Sigmoid colon (tissue), 7 donors: ENCODE data around the gene PCDHGB4. TPM values are rescaled to one million over a fixed set of nuclear protein-coding genes. Genes with fewer than 3 reads are reported as not detected.
"Not testable (repeated sequence)": the region's sequence is repeated elsewhere in the genome, so short reads cannot be mapped to it uniquely, and the experiment has no call there.

Experiments
- DNase-seq: peaks from one replicate; pipeline ENCODE4 v3.0.0-alpha.2; 2019
- H3K27ac ChIP-seq, 4 donors: fragments of 200-600 bp; sonication (generic); one replicate each; pipeline ENCODE4 v1.5.1; 2016 to 2019; ENCODE audit warnings: mild to moderate bottlenecking in 1 of 4
- H3K27me3 ChIP-seq, 3 donors: fragments of 200-600 bp; sonication (generic); one replicate each; pipeline ENCODE4 v1.5.1; 2019; ENCODE audit warnings: mild to moderate bottlenecking in 1 of 3
- H3K36me3 ChIP-seq, 4 donors: fragments of 200-600 bp; sonication (generic); one replicate each; pipeline ENCODE4 v1.5.1; 2016 to 2019
- H3K4me1 ChIP-seq, 4 donors: fragments of 200-600 bp; sonication (generic); one replicate each; pipeline ENCODE4 v1.5.1; 2017 to 2019
- H3K4me3 ChIP-seq, 4 donors: fragments of 200-600 bp; sonication (generic); one replicate each; pipeline ENCODE4 v1.5.1; 2017 to 2019; ENCODE audit warnings: mild to moderate bottlenecking in 2 of 4, moderate library complexity in 1 of 4
- H3K9me3 ChIP-seq, 4 donors: fragments of 200-600 bp in 3 of 4; sonication (generic) in 3 of 4; one replicate each; pipeline versions ENCODE4 v1.5.1 to v1.6.1; 2013 to 2019
- CTCF ChIP-seq, 4 experiments: fragments of 450-650 bp in 3 of 4; fragments of 200-600 bp in 1 of 4; IDR thresholded peaks; one replicate each; pipeline ENCODE4 v1.5.1; 2016 to 2019; ENCODE audit warnings: antibody characterized with exemption in 4 of 4, mild to moderate bottlenecking in 3 of 4, moderate library complexity in 2 of 4
- EP300 ChIP-seq, 4 donors: sonication (generic); formaldehyde crosslinking; IDR thresholded peaks; one replicate each; pipeline ENCODE4 v1.6.1; 2017; ENCODE audit warnings: antibody characterized with exemption in 4 of 4
- POLR2A ChIP-seq, 2 donors: fragments of 450-650 bp; IDR thresholded peaks; one replicate each; pipeline ENCODE4 v1.6.1; 2016; ENCODE audit warnings: antibody characterized with exemption in 2 of 2, mild to moderate bottlenecking in 2 of 2, moderate library complexity in 2 of 2
- POLR2AphosphoS5 ChIP-seq, 4 donors: sonication (generic); formaldehyde crosslinking; IDR thresholded peaks; one replicate each; pipeline ENCODE4 v1.6.1; 2017; ENCODE audit warnings: antibody characterized with exemption in 4 of 4
- WGBS, 2 donors: extraction: QIAGEN DNeasy Blood & Tissue Kit; methylation state at CpG; one replicate each; pipeline ENCODE4 v1.1.7; 2013; 5-methylcytosine and 5-hydroxymethylcytosine counted together
- intact Hi-C: fragments of 100-400 bp; cut with DNase I; formaldehyde crosslinking; loops from one replicate; pipeline ENCODE4 v1.15.1; 2023
- polyA plus RNA-seq, 3 donors: library from polyadenylated mRNA; stranded (reverse); fragments of 200-250 nt; gene quantifications; one replicate each; pipeline ENCODE4 v1.2.3, GENCODE V29; 2013
- total RNA-seq, 4 donors: library from RNA; depleted of rRNA; stranded (reverse); fragments of >200 nt; gene quantifications; one replicate each; pipeline ENCODE4 v1.1.0, GENCODE V29; 2016
- donor health status: healthy with polysubstance abuse.
- donor health status: Bipolar disorder and iron deficiency.
- donor health status: healthy.

PCDHGB4 gene
- total RNA-seq, result 1 to 10 TPM; 6.1 to 9.1 (median 7.5) TPM
- under 1 TPM in 1 of 3 donors, not detected in 2; 0.54 TPM for polyA plus RNA-seq

DNA sequence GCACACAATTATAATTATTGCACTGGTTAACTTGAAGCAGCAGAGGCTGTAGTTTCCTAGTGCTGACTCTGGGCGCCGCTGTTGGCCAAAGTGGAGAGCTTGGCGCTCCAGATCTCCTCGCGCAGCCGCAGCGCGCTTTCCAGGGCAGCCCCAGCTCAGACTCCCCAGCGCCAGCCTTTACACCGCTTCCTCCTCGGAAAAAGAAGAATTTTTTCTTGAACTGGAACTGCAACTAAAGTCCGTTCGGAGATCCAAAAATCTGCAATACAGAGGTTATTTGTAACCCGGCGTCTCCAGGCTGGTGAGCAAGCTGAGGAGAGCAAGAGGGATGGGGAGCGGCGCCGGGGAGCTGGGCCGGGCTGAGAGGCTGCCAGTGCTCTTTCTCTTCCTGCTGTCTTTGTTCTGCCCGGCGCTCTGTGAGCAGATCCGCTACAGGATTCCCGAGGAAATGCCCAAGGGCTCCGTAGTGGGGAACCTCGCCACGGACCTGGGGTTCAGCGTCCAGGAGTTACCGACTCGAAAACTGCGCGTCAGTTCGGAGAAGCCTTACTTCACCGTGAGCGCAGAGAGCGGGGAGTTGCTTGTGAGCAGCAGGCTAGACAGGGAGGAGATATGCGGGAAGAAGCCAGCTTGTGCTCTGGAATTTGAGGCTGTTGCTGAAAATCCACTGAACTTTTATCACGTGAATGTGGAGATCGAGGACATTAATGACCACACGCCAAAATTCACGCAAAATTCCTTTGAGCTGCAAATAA lies at the start of gene PCDHGB4:
PCDHGB4 (plus strand) TSS at position 142 of the 755 bp plus-strand sequence; CDS start at position 329, 187 bp downstream.
- H3K4me1 ChIP-seq, intact Hi-C loops, H3K36me3 ChIP-seq, H3K27me3 ChIP-seq, H3K4me3 ChIP-seq, DNase-seq, H3K27ac ChIP-seq: not testable (repeated sequence)
- WGBS, 2 donors, result 17 to 42% methylated on average over 21 to 22 of the region's 40 CpGs
- peaks cover 39 to 95% (median 73%) of the 10 kb centered on the region in 4 donors for H3K9me3 ChIP-seq
- peak in 1 of 4 experiments; percentile 13 for TF ChIP-seq CTCF (IDR thresholded peaks at IDR 0.05)

GRCh38 chr5:141338538-141339306 lies 48.8 kb upstream of the PCDHGB4 start, which contains the start of gene PCDHGA2:
TSS of gene PCDHGA2 (plus strand) at chr5:141338760.
- peaks cover 26 to 76% (median 57%) of the 10 kb centered on the region in 4 donors for H3K9me3 ChIP-seq

GRCh38 chr5:141340781-141341354 lies 46.6 kb upstream of the PCDHGB4 start:
- H3K4me3 ChIP-seq, H3K36me3 ChIP-seq, intact Hi-C loops, DNase-seq, H3K27ac ChIP-seq, H3K4me1 ChIP-seq: not testable (repeated sequence)
- Histone ChIP-seq H3K27me3 (peaks cover 0 to 27% (median 0%) of the 10 kb centered on the region in 3 donors), H3K9me3 (peaks cover 33 to 83% (median 60%) of the 10 kb centered on the region in 4 donors)
- WGBS, 2 donors, result 72 to 82% methylated on average over 45 of the region's 45 CpGs

More at GRCh38 chr5:141338538-141339306, 48.8 kb upstream of the PCDHGB4 start, which contains the start of gene PCDHGA2:
- peak within 1 kb of the TSS in 3 of 4 donors; percentile 20 to 33 (median 33) for H3K4me3 ChIP-seq
- H3K27me3 ChIP-seq, result peaks cover 0 to 20% (median 5%) of the 10 kb centered on the region in 3 donors
- H3K27ac ChIP-seq, result no peak within 1 kb of the TSS
- intact Hi-C loops, result no loop called here
- WGBS, 2 donors, result 14 to 34% methylated on average over 27 of the region's 27 CpGs
- no peaks in the 10 kb centered on the region for H3K4me1 ChIP-seq
- TF ChIP-seq EP300 (IDR thresholded peaks at IDR 0.05) (no peak), CTCF (IDR thresholded peaks at IDR 0.05) (peak in 1 of 4 experiments; percentile 14), POLR2AphosphoS5 (IDR thresholded peaks at IDR 0.05) (no peak), POLR2A (IDR thresholded peaks at IDR 0.05) (no peak)
- DNase-seq, result no peak
- H3K36me3 ChIP-seq, result no peaks in the 10 kb centered on the region

- TF ChIP-seq POLR2A (IDR thresholded peaks at IDR 0.05) (no peak), CTCF (IDR thresholded peaks at IDR 0.05) (no peak), EP300 (IDR thresholded peaks at IDR 0.05) (no peak), POLR2AphosphoS5 (IDR thresholded peaks at IDR 0.05) (no peak)
- Histone ChIP-seq H3K27ac (no peak overlapping the region), H3K9me3 (peaks cover 31 to 89% (median 58%) of the 10 kb centered on the region in 4 donors), H3K36me3 (no peaks in the 10 kb centered on the region), H3K4me1 (no peaks in the 10 kb centered on the region), H3K27me3 (peaks cover 0 to 37% (median 0%) of the 10 kb centered on the region in 3 donors), H3K4me3 (no peak overlapping the region)
- intact Hi-C loops, result no loop called here
- 10 to 21% methylated on average over 1 of the region's 1 CpG for WGBS, 2 donors
- no peak for DNase-seq
These were observed 44.7 kb upstream of the PCDHGB4 start for GRCh38 chr5:141342773-141343172.
